Right forelimb (tissue), 1 donor: ENCODE data around the gene GABRB3.

Experiments
- DNase-seq: peaks from one replicate; pipeline ENCODE4 v3.0.0-alpha.2; 2018

Gene GABRB3

DNA sequence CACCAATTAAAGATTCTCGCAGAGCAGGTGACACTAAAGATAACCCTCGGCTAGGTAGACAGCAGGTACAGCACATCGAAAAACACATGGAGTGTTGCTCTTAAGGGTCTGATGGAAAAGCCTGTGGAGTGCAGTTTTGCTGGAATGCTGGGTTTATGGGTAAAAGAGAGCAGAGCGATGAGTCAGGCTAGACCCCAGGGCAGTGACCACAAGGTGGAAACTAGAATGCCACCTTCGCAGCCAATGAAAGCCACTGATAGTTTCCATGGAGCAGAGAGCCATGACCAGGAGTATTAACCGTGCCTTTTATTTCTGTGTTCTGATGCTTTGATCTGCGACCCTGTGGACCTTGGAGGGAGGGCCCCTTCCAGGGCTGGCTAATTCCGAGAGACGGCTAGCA is 149.8 kb downstream of the GABRB3 start:
- no peak for DNase-seq

DNA sequence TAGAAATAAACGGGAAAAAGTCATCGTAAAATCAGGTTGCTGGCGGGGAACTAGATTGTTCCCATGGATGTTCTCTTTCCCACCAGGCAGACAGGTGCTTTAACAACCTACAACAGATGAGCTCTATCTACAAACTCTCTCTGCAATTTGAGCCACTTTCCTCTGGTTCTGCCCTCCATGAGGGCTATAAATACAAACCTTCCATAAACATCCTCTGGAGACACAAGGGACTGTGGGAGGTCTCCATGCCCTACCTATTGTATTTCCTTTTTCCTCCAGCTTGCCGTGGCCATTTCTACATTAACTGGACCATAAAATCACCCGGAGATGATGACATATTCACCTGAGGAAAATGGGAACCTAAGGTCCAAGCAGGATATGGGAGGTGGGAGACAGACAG is 151.1 kb downstream of the GABRB3 start:
- DNase-seq = no peak

DNA sequence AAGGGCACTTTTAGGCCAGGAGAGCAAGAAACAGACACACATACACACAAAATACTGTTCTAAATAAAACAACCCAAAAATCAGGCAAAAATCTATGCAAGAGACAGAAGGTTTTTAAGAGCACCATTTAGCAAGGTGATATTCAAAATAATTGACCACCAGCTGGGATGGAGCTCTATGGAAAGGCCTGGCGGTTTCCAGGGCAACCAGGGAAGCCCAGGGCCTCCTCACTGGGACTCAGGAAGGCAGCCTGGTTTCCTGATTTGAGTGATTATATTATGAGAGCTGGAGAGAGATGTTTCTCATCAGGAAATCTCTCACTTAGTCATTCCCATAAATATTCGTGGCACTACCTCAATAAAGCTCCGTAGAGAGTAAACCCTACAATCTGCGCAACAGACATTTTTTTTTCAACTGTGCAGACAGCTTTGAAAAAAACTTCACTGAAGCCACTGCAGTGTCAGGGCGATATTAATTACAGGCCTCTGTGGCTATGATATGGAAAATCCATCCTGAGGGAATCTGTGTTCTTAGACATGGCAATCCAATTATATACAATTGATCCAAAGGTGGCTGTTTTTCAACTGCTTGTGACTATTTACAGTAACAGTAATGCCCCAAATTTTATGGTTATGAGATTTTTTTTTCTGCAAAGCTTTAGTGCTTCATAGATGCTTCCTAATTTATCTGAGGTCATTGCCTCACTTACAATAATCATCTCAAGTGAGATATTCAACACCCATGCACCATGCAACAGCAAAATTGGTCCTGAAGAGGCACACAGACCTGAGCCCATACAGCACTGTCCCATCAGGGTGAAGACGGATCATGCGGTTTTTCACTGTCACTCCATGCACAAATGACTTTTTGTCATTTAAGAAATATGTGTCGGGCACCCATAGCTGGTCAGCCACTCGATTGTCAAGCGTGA is 152.1 kb downstream of the GABRB3 start:
- no peak for DNase-seq

DNA sequence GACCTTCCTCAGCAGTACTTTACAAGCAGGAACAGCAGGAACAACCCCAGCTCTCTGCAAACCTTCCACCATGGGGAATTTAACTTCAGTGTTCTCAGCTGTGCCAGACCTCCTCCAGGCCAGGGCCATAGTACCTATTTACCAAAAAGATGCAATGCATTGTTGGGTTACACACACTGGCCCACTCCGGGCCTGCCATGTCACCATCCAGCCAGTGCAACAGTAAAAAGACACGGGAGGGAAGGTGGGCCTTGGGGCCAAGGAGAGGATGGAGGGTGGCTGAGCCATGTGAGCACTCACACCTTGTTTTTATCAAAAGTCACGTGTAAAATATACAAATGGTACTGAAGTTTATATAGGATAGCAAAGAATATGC is 157.0 kb downstream of the GABRB3 start:
- DNase-seq = no peak

DNA sequence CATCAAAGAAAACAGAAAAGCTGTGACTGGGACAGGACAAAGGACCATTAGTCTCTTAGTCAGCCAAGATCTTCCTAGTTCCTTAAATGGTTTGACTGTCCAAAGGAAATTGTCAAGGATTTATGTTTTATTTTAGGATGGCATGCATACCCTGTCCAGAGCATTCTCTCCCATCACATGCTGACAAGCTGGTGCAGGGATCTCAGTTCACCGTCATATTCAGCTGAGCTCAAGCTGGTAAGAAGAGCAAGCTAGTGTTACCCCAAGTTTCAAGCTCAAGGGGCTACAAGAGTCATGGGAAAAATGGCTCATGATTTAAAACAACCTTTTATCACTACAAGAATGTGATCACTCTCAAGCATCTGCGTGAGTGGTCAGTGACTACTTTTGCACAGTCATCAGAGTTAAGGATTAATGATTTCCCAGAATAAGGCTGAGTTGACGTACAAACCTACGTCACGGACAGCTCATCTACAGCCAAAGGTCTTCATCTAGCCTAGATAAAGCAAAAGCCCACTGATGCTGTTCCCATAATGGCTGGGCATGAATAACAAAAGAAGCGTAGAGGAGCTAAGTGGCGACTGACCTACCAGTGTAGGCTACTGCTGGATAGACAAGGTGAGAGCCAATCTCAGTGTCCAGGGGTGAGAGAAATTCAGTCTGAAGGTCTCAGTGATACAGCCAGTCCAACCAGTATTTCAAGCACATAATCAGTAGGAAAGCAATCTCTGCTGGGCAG is 157.5 kb downstream of the GABRB3 start:
- no peak for DNase-seq

DNA sequence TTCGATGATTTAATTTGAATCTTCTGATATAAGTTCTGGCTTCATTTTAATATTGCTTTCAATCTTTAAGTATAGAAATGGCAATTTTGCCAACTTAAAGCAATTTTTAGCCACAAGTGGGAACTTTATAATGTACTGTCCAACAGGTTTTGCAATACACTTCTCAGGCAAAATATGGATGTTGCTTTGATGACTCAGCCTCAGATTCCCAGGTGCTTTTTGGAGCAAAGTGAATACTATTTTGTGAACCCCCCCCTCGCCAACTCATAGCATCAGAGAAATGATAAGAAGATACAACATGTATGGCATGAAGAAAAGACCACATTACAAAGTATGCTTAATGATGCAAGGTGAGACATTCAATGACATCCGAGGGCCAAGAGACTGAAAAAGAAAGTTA is 158.1 kb downstream of the GABRB3 start:
- DNase-seq = no peak

DNA sequence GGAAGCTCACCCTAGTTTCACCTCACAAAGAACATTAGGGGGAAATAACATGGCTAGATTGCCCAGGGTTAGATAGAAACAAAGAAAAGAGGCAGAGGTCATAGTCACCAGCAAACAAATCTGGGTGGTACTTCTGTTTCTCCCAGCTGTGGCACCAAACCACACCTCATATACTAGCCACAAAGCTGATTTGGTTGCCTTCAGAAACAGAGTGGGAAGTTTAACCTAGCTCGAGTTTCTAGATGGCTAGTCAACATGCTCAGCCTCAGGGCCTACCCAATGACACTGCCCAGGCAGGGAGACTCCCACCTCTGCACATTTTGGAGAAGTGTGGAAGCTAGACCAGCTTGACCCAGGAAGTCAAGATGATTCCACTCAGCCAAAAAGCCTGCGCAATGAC is 174.2 kb downstream of the GABRB3 start:
- no peak for DNase-seq

DNA sequence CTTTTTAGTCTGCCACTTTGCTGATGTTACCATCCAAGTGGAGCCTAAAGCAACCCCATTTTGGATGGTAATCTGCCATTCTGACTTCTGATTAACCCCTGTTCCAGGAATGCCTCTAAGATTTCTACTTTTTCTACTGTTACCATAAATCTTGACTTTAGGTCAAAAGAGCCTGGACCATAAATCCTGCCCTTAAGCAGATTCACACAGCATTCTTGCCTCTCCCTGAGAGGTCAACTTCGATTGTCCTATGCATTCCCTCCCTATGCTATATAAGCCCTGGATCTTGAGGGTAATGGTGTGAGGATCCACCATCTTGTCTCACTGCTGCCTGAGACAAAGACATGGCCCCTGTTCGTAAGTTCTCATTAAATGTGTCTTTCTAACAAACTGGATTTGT is 177.3 kb downstream of the GABRB3 start:
- no peak for DNase-seq

DNA sequence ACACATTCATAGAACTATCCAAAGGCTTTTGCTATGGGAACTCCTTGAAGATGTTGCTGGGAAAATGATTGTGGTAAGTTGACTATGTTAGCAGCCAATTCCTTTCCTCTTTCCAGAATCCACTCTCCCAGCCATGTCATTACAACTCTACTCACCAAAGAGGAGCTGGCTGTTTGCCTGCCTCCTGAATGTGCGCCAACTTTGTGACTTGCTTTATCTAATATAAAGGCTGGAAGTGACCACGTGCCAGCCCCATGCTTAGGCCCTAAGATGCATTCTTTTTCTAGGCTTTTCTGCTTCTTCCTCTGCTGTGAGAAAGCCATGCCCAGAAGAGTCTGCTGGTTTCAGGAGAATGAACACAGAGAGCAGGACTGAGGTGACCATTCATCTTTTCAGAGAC is 182.2 kb downstream of the GABRB3 start:
- no peak for DNase-seq

DNA sequence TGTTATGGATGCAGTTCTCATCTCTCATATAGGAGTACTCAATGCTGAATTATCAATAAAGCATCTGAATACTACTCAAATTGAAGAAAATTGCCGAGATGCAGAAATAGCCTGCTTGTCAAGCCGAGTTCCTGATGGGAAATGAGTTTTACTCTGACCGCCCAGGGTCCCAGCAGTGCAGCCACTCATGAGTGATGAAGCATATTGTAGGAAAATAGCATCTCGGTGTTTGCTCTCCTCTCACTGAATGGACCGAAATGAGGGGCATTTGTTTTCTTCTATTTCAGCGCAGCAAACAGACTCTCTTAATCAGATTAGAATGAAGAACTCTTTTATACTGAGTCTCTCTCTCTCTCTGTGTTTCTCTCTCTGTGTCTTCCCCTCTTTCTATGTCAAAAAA is 190.0 kb downstream of the GABRB3 start:
- no peak for DNase-seq

DNA sequence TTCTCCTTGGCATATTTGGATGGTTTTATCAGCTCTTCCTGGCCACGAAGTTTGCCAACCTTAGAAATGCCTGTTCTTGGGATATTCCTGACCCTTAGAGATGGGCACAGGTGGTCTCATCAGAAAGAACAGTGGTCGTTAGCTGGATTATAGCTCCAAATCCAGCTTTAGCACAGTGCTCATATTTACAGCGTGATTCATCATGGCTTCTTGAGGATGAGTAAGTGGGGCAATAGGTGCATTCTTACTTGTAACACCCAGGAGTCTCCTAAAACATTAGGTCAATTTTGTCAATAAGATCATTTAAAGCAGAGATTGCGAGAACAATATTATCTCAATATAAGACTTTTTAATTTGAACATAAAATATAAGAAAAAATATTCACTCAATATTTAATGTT is 191.9 kb downstream of the GABRB3 start:
- DNase-seq = no peak

DNA sequence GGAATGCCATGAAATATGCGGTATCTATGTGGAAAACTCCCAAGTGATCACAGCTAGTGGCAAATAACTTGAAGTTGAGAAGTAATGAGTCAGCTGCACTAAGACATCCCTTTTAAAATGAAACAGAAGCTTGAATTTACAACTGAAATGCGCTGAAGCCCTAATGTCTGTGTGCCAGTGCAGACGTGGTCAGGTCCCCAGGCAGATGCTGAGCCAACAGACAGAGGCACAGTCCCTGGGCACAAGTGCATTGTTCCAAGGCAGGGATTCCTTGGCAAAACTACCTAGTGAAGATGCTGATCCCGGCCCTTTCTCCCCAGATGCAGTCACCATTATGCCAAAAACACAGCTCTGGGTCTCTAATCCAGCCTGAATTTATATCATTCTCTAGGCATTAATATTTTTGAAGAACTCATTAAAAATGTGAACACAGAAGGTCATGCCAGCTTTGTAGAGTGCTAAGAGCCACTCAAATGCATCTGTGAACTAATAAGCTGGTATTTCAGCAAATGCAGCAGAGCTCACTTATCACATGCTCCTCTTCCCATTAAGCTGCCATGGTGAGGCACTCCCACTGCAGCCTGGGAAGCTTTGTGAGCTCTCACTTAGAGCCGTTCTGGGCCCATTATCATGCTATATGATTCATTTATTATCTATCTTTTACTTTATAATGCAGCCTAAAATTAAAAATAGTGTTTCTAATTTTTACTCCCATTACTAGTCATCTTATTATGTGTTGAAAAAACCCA is 200.1 kb downstream of the GABRB3 start:
- no peak for DNase-seq

DNA sequence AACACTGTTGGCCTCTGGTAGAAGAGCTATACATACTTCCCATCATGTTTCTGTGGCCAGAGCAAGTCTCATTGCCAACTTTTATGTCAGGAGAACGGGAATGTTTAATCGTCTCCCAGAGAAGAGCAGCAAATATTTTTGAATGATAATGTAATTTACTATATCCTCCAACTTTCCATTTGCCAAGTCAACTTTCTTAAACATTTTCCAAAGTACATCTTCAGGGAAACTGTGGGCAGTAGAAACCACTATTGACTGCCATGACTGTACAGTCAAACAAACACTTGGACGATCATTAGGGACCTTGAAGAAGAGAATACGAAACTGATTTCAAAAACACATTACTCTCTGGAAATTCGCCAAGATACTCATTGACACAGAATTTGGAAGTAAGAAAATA is 201.5 kb downstream of the GABRB3 start:
- no peak for DNase-seq

DNA sequence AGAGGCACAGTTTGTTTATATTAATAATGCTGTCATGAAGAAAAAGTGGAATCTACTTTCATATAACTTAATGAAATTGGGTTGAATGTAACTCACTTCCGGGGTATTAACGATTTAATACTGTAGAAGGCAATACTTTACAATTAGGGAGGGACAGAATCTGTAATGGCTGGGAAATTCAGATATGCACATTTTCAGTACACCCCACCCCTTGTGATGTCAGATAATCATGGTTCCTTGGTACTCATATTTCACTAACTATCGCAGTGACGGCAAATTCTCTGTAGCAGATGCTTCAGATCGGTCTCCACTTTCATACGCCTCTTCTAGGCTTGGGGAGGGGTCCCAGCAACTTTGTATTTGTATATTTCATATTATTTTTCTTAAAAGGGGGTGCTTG is 207.3 kb downstream of the GABRB3 start:
- no peak for DNase-seq

DNA sequence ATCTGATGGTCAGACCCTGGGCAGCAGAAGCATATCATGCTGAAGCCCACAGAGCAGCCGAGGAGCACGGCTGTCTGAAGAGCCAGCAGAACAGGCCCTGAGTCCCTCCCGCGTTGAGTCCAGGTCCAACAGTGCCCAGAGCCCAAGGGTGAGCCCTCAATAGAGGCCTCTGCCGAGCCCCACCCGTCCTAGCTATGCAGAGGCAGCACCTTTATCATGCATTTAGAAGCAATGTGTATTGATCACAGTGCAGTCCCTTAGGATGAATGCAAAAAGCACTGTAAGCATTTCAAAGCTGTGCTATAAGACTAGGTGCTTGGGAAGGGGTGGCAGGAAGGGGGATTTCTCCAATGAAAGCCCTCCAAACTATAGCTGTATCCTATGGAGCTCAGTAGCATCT is 208.5 kb downstream of the GABRB3 start:
- DNase-seq = no peak

DNA sequence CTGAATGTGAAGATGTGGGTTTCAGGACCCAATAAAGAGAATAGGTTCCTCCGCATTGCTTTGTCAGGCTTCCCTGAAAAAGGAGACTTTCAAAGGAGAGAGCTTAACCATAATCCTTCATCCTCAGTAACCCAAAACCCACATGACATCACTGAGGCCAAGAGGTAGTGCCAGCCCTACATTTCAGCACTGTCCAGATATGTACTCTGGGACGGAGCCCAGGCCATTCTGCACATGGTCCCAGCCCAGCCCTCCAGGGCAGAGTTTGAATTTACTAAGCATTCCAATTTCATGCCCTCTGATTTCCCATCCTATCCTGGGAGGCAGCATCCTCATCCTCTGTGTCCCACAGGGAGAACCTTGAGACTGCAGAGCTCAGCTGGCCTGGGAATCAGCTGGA is 210.5 kb downstream of the GABRB3 start:
- no peak for DNase-seq

DNA sequence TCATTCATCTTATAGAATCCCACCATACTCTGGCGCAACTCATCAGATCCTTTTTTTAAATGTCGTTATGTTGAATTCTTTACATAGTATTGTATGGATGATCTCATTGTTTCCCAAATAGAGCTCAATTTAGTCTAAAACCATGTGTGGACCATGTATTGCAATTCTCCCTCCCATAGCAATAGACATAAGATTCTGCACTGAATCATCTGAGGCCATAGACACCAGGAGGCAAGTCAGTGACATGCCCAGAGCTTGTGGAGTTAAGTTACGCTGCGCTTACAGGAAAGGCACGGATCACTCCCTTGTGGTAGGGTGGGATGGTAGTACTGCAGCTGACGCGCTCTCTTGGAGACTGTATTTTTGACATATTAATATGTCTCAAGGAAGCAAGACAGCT is 211.0 kb downstream of the GABRB3 start:
- DNase-seq = no peak

DNA sequence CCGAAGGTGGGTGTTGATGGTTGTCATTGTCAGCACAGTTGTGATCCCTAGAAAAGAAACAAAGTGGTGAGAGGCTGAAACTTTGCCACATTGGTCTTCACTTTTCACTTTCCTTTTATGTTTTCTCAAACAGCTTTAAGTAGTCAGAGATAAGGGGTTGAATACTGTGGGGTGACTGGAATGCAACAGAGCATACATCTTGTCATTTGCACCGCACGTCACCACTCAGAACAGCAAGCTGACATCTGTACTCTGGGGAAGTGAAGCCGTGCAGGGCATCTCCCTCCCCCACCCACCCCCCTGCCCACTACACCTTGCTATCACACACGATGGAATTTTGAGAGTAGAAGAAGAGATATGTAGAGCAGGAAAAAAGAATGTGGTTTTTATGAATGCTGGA is 211.7 kb downstream of the GABRB3 start:
- no peak for DNase-seq

DNA sequence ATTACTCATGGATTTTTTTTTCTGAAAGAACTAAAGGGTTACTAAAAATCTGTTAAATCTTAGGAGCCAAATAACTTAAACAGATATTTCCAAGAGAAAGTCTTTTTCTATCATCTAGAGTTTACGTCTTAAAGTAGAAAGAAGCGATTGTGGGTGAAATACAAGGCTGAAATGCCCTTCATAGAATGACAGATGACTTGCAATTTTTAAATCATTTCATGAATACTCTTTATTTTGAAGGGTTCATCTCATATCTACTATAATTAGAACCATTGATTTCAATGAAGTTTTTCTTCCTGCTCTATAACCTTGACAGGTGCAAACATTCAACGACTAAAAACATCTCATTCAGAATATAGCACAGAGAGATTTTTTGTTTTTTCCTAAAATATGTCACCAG is 217.0 kb downstream of the GABRB3 start:
- DNase-seq = no peak

DNA sequence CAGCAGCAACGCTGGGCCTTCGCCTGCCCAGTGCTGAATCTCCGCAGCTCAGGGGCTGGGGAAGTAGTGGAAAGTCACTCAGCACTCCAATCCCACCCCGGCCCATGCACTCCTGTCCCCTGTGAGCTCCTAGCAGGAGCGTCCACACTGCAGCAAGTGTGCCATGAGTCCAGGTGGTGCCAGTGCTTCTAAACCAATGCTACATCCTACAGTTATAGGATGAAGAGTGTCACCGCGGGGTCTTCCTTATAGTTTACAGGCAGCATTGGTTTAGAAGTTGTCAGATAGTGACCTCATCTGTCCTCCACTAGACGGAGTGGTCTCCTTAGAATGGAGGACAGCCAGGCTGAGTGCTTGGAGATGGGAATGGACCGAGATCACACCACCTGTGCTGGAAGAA is 221.4 kb downstream of the GABRB3 start:
- DNase-seq = no peak

DNA sequence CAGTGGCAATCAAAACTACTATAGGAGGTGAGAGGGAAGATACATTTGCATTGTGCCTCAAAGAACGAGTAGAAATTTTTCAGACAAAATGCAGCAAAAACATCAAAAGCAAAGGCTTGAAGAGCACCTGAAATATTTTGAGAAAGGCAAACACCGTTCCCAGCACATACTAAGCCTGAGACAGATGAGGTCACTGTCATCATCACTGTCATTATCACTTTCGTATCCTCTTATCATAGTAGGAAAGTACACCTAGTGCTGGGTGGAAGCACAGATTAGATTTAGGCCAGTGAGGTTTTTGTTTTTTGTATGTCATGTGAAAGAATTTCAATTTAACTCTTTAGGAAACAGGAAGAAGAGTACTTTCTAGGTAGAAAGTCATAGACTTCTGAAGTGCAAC is 222.0 kb downstream of the GABRB3 start:
- no peak for DNase-seq

DNA sequence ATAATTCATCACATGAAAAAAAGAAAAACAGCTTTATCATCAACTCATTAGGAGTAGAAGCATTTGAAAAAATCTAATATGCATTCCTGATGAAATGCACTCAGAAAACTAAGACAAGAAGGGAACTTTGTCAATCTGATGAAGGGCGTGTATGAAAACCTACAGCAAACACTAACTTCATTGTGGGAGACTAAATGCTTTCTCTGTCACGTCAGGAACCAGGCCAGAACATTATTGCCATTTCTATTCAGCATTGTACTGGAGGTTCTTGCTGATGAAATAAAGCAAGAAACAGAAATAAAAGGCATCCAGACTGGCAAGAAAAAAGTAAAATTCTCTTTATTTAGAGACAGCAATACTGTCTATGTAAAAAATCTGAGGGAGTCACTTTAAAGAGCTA is 235.2 kb downstream of the GABRB3 start:
- DNase-seq = no peak

DNA sequence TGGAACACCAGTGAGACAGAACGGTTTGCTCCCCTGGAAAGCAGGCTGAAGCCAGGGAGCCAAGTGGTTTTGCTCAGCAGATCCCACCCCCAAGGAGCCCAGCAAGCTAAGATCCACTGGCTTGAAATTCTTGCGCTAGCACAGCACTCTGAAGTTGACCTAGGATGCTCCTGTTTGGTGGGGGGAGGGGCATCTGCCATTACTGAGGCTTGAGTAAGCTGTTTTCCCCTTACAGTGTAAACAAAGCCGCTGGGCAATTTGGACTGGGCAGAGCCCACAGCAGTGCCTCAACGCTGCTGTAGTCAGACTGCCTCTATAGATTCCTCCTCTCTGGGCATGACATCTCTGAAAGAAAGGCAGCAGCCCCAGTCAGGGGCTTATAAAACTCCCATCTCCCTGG is 241.4 kb downstream of the GABRB3 start:
- DNase-seq = no peak

DNA sequence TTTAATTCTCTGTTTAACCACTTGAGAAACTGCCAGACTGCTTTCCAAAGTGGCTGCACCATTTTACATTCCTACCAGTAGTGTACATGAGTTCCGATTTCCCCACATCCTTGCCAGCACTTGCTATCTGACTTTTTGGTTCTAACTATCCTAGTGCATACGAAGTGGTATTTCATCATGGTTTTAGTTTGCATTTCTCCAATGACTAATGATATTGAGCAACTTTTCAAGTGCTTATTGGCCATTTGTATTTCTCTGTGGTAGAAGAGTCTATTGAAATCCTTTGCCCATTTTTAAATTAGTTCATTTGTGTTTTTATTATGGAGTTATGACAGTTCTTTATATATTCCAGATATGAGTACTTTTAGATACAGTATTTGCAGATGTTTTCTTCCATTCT is 247.8 kb downstream of the GABRB3 start:
- no peak for DNase-seq
